ENCODE results near the gene BAZ1A.

Gene BAZ1A

DNA sequence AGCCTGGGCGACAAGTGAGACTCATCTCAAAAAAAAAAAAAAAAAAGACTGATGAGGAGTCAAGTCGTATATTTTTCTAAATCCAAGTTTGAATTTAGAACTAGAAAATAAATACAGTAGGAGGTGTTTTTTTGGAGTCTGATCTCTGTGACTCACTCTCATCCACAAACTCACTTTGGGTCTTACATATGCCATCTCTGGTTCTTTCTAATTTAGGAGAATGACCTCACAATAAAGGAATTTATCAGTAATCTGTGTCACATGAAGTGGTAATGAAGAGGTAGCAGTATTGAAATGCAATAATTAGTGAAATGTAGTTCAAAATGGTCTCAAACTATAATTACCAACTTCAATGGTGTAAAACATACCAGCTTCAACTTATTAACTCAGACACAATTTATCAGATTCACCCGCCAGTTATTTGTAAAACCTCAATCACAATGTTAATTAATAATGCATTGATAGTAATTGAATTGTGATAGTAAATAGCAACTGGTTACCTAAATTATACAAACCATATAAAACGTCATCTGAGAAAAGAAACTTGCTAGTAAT is 156.3 kb downstream of the BAZ1A start:
- DNase-seq (ENCODE audit: low read depth), result peak; percentile 42

DNA sequence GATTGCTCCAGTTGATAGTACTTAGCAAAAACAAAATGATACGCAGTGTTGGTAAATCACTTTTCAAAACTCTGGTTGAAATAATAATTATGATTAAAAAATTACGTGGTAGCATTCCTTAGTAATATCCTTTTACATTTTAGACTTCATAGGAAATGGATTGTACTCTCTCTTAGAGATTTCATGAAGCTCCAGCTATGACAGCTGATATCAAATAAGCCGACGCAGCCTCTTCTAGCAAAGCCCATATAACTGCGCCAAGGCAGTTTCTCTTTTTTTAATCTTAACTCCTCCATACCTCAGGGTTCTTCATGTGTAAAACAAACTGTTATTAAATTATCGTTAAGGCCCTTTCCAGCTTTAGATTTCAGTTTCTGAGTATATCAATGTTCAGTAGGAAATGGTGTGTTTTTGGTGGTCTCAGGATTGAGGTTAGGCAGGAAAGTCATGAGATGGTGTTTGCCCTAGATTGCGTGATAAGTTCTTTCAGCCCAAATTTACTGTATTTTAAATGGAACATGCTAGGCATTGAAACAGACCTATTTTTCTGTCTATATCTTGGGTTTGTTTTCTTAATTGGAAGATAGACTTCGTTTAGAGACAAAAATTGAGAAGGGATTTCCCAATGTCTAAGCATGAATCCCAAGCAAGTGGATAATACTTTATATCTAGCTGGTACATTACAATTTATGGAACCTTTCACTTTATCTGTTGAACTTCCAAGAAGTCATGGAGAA is 159.9 kb downstream of the BAZ1A start:
- no peak for DNase-seq (ENCODE audit: low read depth)

DNA sequence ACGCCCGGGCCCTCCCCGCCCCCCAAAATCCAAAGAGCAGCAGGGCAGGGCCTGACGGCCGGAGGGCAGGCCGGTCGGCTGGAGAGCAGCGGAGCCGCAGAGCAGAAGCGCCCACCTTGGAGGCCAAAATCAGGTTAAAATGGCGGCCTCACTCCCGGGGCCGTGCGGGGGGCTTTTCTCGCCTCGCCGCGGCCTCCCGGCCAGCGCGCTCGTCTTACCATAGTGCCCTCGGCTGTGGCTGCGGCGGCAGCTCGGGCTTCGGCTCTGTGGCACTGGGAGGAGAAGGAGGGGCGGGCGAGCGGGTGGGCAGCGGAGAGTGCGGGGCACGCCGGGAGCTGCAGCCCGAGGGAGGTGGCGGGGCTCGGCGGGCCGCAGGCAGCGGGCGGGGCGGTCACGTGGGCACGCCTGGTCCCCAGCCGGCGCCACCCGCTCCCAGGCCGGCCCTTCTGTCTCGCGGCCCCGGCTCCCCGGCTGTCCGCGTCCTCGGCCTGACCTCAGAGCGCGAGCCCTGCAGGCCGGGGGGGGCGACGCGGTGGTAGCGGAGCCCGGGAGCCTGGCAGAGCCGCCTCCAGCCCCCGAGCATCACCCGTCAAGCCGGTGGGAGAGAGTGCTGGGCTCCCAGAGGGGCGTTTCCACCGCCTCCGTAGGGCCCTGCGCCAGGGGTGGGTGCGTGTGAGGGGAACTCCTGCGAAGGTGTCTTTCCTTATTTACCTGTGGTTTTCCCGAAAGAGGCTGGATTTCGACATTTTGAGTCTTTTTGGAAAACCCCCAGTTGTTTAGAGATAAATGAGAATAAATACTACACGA is 160.6 kb downstream of the BAZ1A start, which contains the start of gene CFL2:
Gene CFL2 (minus strand): TSS at position 274 of the 807 bp plus-strand sequence. CDS start 53 bp downstream, at position 221.
- DNase-seq (ENCODE audit: low read depth), result peak; percentile 69

DNA sequence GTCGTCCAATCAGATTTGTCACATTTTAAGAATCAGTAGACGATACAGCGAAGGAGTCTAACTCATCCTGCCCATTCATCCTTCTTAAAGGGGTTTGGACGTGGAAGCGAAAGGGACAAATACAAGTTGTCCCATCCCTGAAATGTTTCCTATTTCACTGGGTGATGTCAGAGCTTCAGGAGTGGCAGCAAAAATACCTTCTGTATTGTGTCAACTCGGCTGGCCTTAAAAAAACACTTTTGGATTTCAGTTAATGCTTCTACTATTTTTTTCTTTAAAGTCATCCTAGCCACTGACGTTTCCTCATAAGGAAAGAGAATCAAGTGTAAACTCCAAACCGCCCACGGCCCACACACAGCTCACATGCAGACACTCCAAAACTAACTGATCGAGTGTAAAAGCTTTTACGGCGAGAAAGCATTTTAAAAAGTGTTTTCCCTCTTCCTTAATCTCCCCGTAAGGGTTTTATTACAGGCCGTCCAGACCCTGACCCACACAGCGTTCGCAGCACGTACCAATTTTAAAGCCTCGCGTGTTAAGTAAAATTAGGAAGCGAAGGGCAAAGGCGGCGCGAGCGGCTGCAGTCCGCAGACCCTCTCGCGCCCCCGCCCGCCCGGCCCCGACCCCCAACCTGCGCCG is 161.4 kb downstream of the BAZ1A start:
- DNase-seq (ENCODE audit: low read depth), result peak; percentile 85

DNA sequence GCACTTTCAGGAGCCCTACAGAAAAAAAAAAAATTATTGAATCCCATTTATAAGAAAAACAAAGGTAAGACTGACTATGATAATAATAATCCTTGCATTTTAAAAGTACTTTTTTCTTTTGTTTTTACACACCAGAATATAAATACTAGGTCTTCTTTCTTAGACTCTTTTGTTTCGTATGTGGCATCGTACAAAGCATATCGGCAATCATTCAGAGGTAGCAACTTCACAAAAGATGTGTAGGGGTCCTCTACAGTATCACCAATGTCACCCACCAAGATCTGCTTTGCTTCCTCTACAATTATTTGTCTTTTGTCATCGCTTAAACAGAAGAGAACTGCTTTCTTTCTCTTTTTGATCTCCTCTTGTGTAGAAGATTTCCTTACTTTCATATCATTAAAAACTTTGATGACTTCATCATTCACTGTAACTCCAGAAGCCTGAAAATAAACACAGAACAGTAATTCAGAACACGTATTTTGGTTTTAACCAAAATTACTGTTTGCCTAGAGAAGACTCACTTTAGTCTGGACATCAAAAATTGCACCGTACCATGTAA is 162.0 kb downstream of the BAZ1A start:
- DNase-seq (ENCODE audit: low read depth), result no peak

DNA sequence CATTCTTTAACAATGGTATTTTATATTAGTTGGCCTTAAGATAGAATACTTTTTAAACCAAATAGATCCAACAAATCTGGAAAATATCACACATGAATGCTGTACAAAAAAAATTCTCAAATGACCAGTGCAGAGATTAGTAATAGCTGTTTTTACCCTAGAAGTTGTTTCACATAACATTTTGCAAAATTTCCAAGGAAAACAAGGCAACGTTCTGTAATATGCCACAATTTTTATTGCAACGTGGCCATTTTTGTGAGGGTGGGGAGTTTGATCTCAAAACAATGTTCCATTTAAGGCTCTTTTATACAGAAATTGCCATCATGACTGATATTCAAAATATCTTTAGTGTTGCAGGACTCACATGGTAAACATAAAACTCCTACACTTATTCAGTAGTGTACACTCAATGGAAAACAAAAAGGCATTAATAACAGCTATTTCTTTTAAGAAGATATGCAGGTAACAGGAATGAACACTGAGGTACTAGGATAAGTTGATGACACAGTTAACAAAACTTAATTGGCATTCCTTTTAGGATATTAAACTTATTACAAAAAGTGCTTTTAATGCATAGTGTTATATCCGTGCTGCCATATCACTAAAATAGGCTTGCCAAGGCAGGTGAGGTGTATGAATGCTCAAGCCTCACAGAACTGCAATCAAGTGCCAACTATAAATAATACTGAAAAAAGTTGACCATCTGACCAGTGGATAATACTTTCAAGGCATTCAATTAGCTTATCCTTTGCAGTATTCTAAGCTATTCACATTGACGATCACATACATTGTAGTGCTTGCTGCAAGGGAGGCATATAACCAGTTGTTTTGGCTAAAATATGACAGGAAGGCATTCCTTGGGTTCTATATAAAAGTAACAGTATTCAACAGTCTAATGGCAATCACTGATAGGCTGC is 163.1 kb downstream of the BAZ1A start:
- DNase-seq (ENCODE audit: low read depth), result no peak

DNA sequence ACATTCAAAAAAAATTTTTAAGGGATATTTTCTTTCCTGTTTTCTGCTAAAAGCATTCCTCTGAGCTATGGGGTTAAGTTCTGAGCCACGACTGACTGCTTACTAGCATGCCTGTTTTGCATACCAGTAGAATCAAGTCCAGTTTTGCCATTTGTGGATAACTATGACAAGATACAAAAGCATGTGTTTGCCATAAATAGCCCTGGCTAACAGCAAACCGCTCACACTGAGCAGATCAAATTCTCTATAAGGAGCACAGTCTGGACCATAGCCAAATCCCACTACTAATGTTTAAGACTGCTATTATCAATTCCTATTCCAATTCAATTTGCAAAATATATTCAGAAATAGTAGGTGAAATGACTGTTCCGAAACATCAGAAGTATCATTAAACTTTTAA is 164.0 kb downstream of the BAZ1A start:
- DNase-seq (ENCODE audit: low read depth), result peak; percentile 95

DNA sequence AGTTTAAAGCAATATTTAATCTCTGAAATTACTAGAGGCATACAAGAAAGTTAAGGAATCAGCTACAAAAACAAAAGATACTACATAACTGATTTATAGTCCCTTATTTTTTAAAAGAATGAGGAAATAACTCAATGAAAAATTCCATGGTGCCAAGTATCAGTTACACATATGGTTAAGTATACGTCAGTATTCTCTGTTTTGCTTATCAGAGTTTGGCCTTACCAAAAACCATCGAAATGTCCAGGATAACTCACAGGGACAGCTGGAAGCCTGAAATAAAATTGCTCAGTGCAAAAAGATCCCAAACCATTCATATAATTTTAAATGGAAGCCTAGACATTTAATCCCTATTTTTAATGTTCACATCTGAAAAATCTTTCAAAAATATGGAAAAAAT is 164.4 kb downstream of the BAZ1A start:
- peak; percentile 44 for DNase-seq (ENCODE audit: low read depth)

DNA sequence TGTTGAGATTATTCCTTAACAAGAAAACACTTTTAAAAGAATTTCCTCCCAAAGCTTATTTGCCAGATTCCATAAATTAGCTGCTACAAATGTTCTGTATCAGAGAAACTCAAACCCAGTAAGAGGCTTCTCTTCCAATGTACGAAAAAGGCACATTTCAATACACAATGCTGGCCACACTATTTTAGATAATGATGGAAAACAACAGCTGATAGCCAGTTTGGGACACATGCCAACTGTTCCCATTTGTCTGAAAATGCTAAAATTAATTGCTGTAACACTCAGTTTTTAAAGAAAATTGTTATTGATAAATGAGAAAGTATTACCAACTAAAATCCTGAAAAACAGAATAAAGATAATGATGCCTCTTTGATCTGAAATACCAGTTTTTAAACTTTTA is 165.2 kb downstream of the BAZ1A start:
- no peak for DNase-seq (ENCODE audit: low read depth)

DNA sequence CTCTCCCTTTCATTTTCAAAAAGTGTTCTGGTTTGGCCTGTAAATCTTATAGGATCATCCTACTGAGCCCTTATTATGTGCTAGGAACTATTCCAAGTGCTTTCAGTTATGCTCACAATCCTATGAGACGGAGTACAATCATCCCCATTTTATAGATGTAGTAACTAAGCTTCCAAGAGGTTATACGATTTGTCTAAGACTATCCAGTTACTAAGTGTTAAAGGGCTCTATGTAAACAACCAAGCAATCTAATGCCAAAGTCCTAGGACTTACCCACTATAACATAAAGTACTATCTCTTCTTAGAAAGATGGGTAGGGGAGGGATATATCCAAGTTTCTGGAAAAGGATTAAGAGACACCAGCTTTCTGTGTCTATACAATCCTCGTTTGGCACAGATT is 167.4 kb downstream of the BAZ1A start:
- DNase-seq (ENCODE audit: low read depth), result no peak

All from iris pigment epithelial cell (primary cell).